Measurements from ENCODE around the gene ETFDH. TPM values are rescaled to one million over a fixed set of nuclear protein-coding genes. Genes with fewer than 3 reads are reported as not detected.

ETFDH gene
- total and polyA plus RNA-seq, 2 experiments from 2014 or later, result 11.4 to 17.7 TPM

- Histone ChIP-seq H3K36me3 (ENCODE audit: insufficient read depth) (no peaks in the 10 kb centered on the region), H3K4me2 (peak overlapping the region; percentile 22; the same call in 1 of the 2 replicates), H3K9me2 (ENCODE audit: insufficient read depth) (0 out of 2 replicates have a peak, but pooled peaks cover under 1% of the 10 kb centered on the region), H3F3A (replicated peaks; ENCODE audit: low read depth) (no peaks in the 10 kb centered on the region), H2AFZ (no peak overlapping the region), H4K20me1 (replicated peaks; ENCODE audit: insufficient read depth) (no peaks in the 10 kb centered on the region), H3K4me1 (ENCODE audit: insufficient read depth) (no peaks in the 10 kb centered on the region), H3K79me2 (replicated peaks; ENCODE audit: insufficient read depth) (no peaks in the 10 kb centered on the region), H3K4me3 (no peak overlapping the region), H3K27me3 (ENCODE audit: insufficient read depth) (no peaks in the 10 kb centered on the region), H3K27ac (ENCODE audit: low read depth) (no peak overlapping the region)
- DNase-seq (ENCODE audit: low spot score) (peak; percentile 37), ATAC-seq (peak; percentile 71)
- Mint-ChIP-seq H3K4me3 (no peak overlapping the region), H3K27ac (no peak overlapping the region), H3K9me3 (peaks cover 4% of the 10 kb centered on the region; the same call in 1 of the 3 replicates), H3K4me1 (peaks cover 31% of the 10 kb centered on the region), H3K36me3 (ENCODE audit: low read depth) (no peaks in the 10 kb centered on the region; the same call in 2 of the 3 replicates), H3K27me3 (ENCODE audit: insufficient read depth, low read depth, poor library complexity) (peaks cover 6% of the 10 kb centered on the region)
- TF ChIP-seq ETS1 (IDR thresholded peaks at IDR 0.05) (no peak), JUNB (IDR thresholded peaks at IDR 0.05; ENCODE audit: unreplicated experiment) (no peak), ZNF331 (CRISPR knock-in tag; IDR thresholded peaks at IDR 0.05; ENCODE audit: low read depth) (no peak), STAT1 (IDR thresholded peaks at IDR 0.05; ENCODE audit: unreplicated experiment) (no peak), EZH2 (IDR thresholded peaks at IDR 0.05; ENCODE audit: low read depth, unreplicated experiment) (no peak), REST (IDR thresholded peaks at IDR 0.05; ENCODE audit: unreplicated experiment) (no peak), NANOG (IDR thresholded peaks at IDR 0.05; ENCODE audit: borderline replicate concordance) (no peak), CTCF (conservative IDR thresholded peaks at IDR 0.05; ENCODE audit: low read depth in 2 of 2) (no peak), CREB1 (CRISPR knock-in tag; IDR thresholded peaks at IDR 0.05; ENCODE audit: low read depth) (no peak), POLR2AphosphoS5 (IDR thresholded peaks at IDR 0.05; ENCODE audit: low read depth) (no peak), EZH2phosphoT487 (IDR thresholded peaks at IDR 0.05; ENCODE audit: unreplicated experiment) (no peak), ZNF114 (CRISPR knock-in tag; IDR thresholded peaks at IDR 0.05) (no peak), ZNF462 (CRISPR knock-in tag; IDR thresholded peaks at IDR 0.05) (no peak)
Observed at GRCh38 chr4:158656439-158656838, 15.7 kb upstream of the ETFDH start.

Measured in GM23338 (cell line).